ENCODE data around the gene PGF. TPM values are rescaled to one million over a fixed set of nuclear protein-coding genes. Genes with fewer than 3 reads are reported as not detected.

Gene PGF
- total RNA-seq, 1 experiment from 2014 or later = 9.1 TPM

- Mint-ChIP-seq H3K4me3 (ENCODE audit: unreplicated experiment) (peak overlapping the region; percentile 7), H3K27ac (ENCODE audit: unreplicated experiment) (peak overlapping the region; percentile 46), H3K36me3 (ENCODE audit: insufficient read depth, unreplicated experiment) (peaks cover 14% of the 10 kb centered on the region), H3K4me1 (ENCODE audit: low read depth, unreplicated experiment) (peaks cover 9% of the 10 kb centered on the region), H3K27me3 (ENCODE audit: insufficient read depth, unreplicated experiment) (no peaks in the 10 kb centered on the region), H3K9me3 (ENCODE audit: unreplicated experiment) (no peaks in the 10 kb centered on the region)
- peak; percentile 55 to 84 for DNase-seq
- ChIA-PET CTCF (interaction anchor here (1.0 kb wide), 1 partner anchor 24 kb away, joined by 3 read pairs; no protein-coding TSS in a partner anchor), POLR2A (no interaction called here)
- intact Hi-C loops (cut with micrococcal nuclease; ENCODE audit: unreplicated experiment) = loop anchor here (5.0 kb wide), 1 partner anchor 117 kb away; the partner anchor contains the start of gene ZC2HC1C
- Histone ChIP-seq H3K36me3 (ENCODE audit: control insufficient read depth, insufficient read depth, low read length) (no peaks in the 10 kb centered on the region), H3K4me3 (ENCODE audit: low read depth, low read length) (no peak overlapping the region), H3K9me3 (no peaks in the 10 kb centered on the region), H3K27me3 (replicated peaks; ENCODE audit: control insufficient read depth, insufficient read depth, low read length) (no peaks in the 10 kb centered on the region), H3K4me1 (peaks cover 48% of the 10 kb centered on the region)
- no peak for TF ChIP-seq CTCF (IDR thresholded peaks at IDR 0.05; ENCODE audit: insufficient read depth in 1 of 2, low read depth in 1 of 2, low read length in 1 of 2, severe bottlenecking in 1 of 2, unreplicated experiment in 1 of 2)
- BruUV-seq (replicated peaks) = no TSS peak
These were observed 5.4 kb downstream of the PGF start for GRCh38 chr14:74949859-74950573.

- intact Hi-C loops (cut with micrococcal nuclease; ENCODE audit: unreplicated experiment) = no loop called here
- H3K36me3 Mint-ChIP-seq (ENCODE audit: insufficient read depth, unreplicated experiment) = peaks cover 14% of the 10 kb centered on the region
- no peaks in the 10 kb centered on the region for H3K27me3 Mint-ChIP-seq (ENCODE audit: insufficient read depth, unreplicated experiment)
- peaks cover 9% of the 10 kb centered on the region for H3K4me1 Mint-ChIP-seq (ENCODE audit: low read depth, unreplicated experiment)
- no peak overlapping the region for H3K27ac Mint-ChIP-seq (ENCODE audit: unreplicated experiment)
- no peak overlapping the region for H3K4me3 ChIP-seq (ENCODE audit: low read depth, low read length)
- H3K4me1 ChIP-seq = peaks cover 47% of the 10 kb centered on the region
- no peak for DNase-seq
- no TSS peak for BruUV-seq (replicated peaks)
- H3K9me3 ChIP-seq = no peaks in the 10 kb centered on the region
- no peaks in the 10 kb centered on the region for H3K9me3 Mint-ChIP-seq (ENCODE audit: unreplicated experiment)
- CTCF ChIA-PET = no interaction called here
- TF ChIP-seq CTCF (IDR thresholded peaks at IDR 0.05; ENCODE audit: insufficient read depth in 1 of 2, low read depth in 1 of 2, low read length in 1 of 2, severe bottlenecking in 1 of 2, unreplicated experiment in 1 of 2) = no peak
- H3K36me3 ChIP-seq (ENCODE audit: control insufficient read depth, insufficient read depth, low read length) = no peaks in the 10 kb centered on the region
- POLR2A ChIA-PET = no interaction called here
- H3K4me3 Mint-ChIP-seq (ENCODE audit: unreplicated experiment) = no peak overlapping the region
- no peaks in the 10 kb centered on the region for H3K27me3 ChIP-seq (replicated peaks; ENCODE audit: control insufficient read depth, insufficient read depth, low read length)
These were observed 6.2 kb downstream of the PGF start for GRCh38 chr14:74949191-74949601.

GRCh38 chr14:74948228-74949175, 6.9 kb downstream of the PGF start:
- no peak overlapping the region for H3K4me3 Mint-ChIP-seq (ENCODE audit: unreplicated experiment)
- peaks cover 9% of the 10 kb centered on the region for H3K4me1 Mint-ChIP-seq (ENCODE audit: low read depth, unreplicated experiment)
- ChIA-PET CTCF (no interaction called here), POLR2A (no interaction called here)
- TF ChIP-seq CTCF (IDR thresholded peaks at IDR 0.05; ENCODE audit: insufficient read depth in 1 of 2, low read depth in 1 of 2, low read length in 1 of 2, severe bottlenecking in 1 of 2, unreplicated experiment in 1 of 2) = no peak
- H3K36me3 Mint-ChIP-seq (ENCODE audit: insufficient read depth, unreplicated experiment) = peaks cover 14% of the 10 kb centered on the region
- Histone ChIP-seq H3K4me1 (peaks cover 47% of the 10 kb centered on the region), H3K9me3 (no peaks in the 10 kb centered on the region), H3K27me3 (replicated peaks; ENCODE audit: control insufficient read depth, insufficient read depth, low read length) (no peaks in the 10 kb centered on the region), H3K36me3 (ENCODE audit: control insufficient read depth, insufficient read depth, low read length) (no peaks in the 10 kb centered on the region), H3K4me3 (ENCODE audit: low read depth, low read length) (no peak overlapping the region)
- intact Hi-C loops (cut with micrococcal nuclease; ENCODE audit: unreplicated experiment) = no loop called here
- no peak overlapping the region for H3K27ac Mint-ChIP-seq (ENCODE audit: unreplicated experiment)
- no peaks in the 10 kb centered on the region for H3K9me3 Mint-ChIP-seq (ENCODE audit: unreplicated experiment)
- BruUV-seq (replicated peaks) = no TSS peak
- DNase-seq = no peak
- no peaks in the 10 kb centered on the region for H3K27me3 Mint-ChIP-seq (ENCODE audit: insufficient read depth, unreplicated experiment)
